Activated CD8-positive, alpha-beta memory T cell treated with anti-CD3 and anti-CD28 coated beads for 36 hours (primary cell): Measurements from ENCODE around the gene TSPAN18. TPM values are rescaled to one million over a fixed set of nuclear protein-coding genes. Genes with fewer than 3 reads are reported as not detected.

Experiments used
- CTCF ChIA-PET: fragments of 350-600 bp; sonication (Branson Sonifier 250); formaldehyde crosslinking; loops from one replicate; lab custom pipeline; 2021; ENCODE audit warnings: antibody characterized with exemption; lab: Charles Lee
- POLR2A ChIA-PET: fragments of 350-600 bp; sonication (Branson Sonifier 250); formaldehyde crosslinking; loops from one replicate; lab custom pipeline; 2021; ENCODE audit warnings: antibody characterized with exemption; lab: Charles Lee
- total RNA-seq, 2 experiments: library from RNA; stranded (reverse); gene quantifications; one replicate each; pipeline ENCODE4 v1.2.3, GENCODE V29; 2021

The TSPAN18 gene
- total RNA-seq, 2 experiments from 2014 or later, result 0.84 to 1.1 TPM

DNA sequence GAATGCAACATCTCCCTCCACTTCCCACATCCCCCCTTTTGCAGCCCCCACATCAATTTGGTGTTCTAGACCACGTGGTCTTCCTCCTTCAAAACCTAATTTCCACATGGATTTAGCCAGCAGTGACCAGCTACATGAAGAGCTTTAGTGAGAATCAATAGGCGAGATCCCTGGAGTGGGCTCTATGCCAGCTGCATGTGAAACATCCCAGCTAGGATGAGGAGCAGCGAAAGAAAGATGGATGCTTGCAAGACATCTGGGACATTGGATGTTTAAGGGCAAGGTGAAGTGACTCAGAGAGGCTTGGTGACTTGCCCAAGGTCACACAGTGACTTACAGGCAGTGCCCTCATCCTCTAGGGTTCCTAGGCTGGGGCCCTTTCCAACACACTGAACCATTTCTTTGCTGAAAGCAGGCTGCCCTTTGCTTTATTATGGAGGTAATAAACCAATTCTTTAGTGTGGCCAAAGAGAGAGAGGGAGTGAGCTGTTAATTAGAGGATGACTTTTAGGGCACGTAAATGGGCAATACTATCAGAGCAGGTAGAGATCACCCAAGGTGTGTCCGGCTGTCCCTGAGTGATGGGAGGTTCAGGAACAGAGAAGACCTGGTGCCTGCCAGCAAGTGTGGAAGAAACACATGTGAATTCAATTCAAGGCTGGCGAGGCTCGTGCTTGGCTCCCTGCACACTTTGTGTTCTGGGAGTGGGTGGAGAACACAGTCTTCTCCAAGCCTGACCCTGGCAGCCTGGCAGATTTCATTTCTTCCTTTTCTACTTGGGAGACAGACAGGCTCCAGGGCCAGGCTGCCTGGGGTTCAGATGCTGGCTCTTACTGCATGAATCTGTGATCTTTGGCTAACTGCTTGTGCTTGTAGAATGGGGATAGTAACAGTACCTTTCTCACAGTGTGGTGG lies 24.0 kb downstream of the TSPAN18 start:
- ChIA-PET CTCF (no interaction called here), POLR2A (no interaction called here)

- POLR2A ChIA-PET, result no interaction called here
- CTCF ChIA-PET, result no interaction called here
Measured at GRCh38 chr11:44752300-44752699, 25.5 kb downstream of the TSPAN18 start.

GRCh38 chr11:44752713-44753112 lies 26.0 kb downstream of the TSPAN18 start:
- POLR2A ChIA-PET, result no interaction called here
- CTCF ChIA-PET, result no interaction called here

DNA sequence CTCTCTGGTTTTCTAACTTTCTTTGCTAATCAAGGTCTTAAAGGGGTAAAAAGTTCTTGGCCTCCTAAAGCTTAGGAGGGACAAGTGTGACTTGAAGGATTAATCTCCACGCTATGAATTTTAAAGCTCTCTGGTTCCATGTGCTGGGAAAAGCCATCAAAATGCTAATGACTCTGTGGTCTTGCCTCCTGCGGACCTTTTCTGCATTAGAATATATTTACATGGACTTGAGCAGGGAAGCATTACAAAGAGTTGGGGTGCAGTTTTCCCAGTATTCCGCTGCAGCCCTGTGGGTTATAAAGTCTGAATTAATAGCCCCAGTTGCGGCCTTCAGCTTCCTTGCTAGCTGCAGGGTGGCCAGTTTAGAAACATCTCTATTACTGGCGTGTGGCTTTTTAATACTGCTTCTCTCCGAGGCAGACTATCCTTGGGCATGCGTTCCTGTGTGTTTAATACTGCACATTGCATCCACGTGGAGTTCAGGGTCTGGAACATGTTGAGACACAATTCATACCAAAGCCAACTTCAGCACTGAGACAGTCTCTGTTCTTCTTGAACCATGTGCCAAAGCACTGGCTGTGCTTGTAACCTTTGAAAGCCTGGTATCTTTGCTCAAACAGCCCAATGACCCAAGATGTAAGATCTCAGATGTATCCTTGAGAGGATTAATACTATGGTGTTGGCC lies 27.3 kb downstream of the TSPAN18 start:
- CTCF ChIA-PET, result interaction anchor here (0.5 kb wide), 1 partner anchor 32 kb away, joined by 3 read pairs; no protein-coding TSS in a partner anchor
- POLR2A ChIA-PET, result no interaction called here

- POLR2A ChIA-PET, result no interaction called here
- CTCF ChIA-PET, result no interaction called here
Measured at GRCh38 chr11:44754876-44755555, 28.3 kb downstream of the TSPAN18 start.

DNA sequence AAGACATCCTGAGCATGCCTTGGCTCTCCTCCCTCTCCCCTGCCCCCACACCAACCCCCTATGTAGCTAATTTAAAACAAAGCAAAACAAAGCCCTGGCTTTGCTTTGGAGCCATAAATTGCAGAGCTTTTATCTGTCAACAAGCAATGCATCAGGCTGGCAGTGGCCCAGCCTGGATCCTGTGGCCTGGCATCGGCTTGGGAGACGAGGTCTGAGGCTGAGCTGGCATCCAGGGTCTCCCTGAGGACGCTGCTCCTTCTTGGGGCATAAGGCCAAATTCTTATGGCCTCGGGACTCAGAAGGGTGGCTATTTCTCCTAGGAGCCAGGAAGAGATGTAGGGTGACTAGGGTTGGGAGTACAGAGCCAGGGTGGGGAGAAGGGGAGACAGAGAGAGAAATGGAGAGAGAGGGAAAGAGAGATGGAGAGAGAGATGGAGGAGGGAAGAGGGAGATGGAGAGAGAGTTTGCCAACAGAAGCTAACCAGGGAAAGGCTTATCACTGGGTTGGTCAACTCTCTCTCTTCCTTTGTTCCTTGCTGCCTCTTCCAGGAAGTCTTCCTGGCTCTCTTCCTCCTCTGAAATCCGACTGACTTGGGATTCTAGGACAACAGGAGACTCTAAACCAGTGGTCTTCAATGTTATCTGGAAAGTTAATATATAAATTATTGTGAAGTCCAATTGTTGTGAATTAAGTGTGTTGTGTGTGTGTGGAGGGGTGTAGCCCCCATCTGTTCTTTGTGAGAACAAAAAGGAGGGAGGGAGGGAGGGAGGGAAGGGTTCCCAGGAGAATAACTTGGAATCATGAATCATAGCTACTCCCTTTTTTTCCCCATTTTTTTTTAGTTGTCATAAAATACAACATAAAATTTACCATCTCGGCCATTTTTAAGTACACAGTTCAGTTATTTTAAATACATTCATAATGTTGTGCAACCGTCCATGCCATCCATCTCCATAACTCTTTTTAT lies 29.1 kb downstream of the TSPAN18 start:
- CTCF ChIA-PET, result no interaction called here

DNA sequence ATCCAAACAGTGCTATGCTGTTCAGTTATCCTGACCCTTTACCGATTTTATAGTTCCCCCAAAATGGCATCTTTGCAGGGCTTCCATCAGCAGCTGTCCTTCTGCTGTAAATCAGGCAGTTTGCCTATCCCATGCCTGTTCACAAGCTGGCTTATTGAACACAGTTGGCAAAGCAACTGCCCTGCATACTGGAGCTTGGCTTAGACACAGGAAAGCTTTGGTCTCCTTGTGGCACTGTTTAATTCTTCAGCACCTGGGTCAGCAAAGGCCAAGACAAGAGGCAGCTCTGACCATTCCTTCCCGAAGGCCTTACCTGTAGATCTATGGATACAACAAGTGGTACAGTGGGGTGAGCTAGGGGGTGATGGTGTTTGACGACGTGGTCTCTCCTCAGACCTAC lies 32.2 kb downstream of the TSPAN18 start:
- CTCF ChIA-PET, result no interaction called here
- POLR2A ChIA-PET, result no interaction called here

More for the DNA sequence above, 29.1 kb downstream of the TSPAN18 start:
- POLR2A ChIA-PET, result no interaction called here

- ChIA-PET POLR2A (no interaction called here), CTCF (no interaction called here)
Measured at GRCh38 chr11:44759743-44760476, 33.1 kb downstream of the TSPAN18 start.

- CTCF ChIA-PET, result interaction anchor here (1.3 to 1.5 kb wide), 2 partner anchors 15 to 16 kb away, joined by 3 read pairs; no protein-coding TSS in a partner anchor
- POLR2A ChIA-PET, result no interaction called here
Measured at GRCh38 chr11:44760477-44760872, 33.7 kb downstream of the TSPAN18 start.

DNA sequence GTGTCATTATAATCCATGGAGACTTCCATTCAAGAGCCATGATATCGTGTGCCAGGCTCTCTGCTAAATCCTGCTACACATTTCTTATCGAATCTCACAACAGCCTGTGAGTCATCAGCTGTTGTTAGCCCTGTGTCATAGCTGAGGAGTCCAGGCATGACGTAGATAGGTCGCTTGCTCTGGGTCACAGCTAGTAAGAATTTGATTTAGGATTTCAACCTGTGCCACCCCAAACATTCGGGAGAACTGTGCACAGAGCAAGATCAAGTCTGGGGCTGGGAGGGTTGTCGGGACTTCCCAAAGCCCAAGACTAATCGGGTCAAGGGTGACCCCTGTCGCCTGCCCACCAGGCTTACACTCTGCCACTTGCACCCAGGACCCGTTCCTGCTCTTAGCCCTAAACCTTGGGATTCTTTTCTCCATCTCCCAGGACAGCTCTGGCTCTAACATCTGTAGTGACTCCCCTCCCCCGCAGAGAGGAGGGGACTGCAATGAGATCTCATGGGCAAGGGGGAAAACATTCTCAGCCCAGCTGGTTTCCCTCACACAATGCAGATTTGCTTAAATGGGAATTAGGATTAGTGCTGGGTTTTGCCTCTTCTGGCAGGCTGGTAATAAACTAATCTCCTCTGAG lies 34.3 kb downstream of the TSPAN18 start:
- ChIA-PET CTCF (interaction anchor here (1.3 to 1.5 kb wide), 2 partner anchors 14 to 16 kb away, joined by 3 read pairs; no protein-coding TSS in a partner anchor), POLR2A (no interaction called here)

DNA sequence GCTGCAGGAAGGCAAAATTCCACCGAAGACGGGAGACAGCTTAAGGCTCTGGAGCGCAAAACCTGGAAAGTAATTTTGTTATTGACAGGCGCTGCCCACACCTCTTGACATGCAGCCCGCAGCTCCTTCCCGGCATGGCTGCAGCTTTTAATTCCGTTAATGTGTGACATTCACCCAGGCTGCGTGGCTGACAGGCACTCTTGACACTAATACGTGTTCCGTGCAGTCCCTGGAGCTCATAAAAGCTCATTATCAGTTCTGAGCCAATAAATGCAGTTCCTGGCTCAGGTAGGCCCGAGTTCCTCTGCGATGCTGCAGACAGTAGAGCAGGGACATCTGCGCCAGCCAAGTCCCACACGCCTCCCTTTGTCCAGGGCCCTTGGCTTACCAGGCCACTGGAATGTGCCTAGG lies 34.8 kb downstream of the TSPAN18 start:
- POLR2A ChIA-PET, result no interaction called here

GRCh38 chr11:44763121-44763820 lies 36.5 kb downstream of the TSPAN18 start:
- ChIA-PET POLR2A (no interaction called here), CTCF (interaction anchor here (0.7 kb wide), 1 partner anchor 26 kb away, joined by 3 read pairs; no protein-coding TSS in a partner anchor)

More for the DNA sequence above, 34.8 kb downstream of the TSPAN18 start:
- CTCF ChIA-PET, result interaction anchor here (1.3 to 1.5 kb wide), 2 partner anchors 14 to 15 kb away, joined by 3 read pairs; no protein-coding TSS in a partner anchor

DNA sequence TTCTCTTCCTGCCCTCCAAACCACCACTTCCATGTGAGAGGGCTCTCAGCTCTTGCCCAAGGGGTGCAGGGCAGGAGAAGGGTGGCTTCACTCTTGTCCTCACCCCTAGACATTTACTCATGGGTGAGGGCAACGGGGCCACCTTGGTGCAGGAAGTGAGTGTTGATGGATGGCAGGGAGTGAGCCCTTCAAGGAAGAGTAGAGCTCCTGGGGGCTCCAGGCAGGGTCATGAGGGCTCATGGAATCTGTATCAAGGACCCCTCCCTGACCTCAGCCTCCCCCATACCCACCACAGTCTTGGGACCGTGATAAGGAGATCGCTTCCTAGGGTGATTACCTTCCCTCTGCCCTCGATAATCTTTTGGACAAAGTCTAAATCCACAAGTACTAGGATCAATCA lies 37.8 kb downstream of the TSPAN18 start:
- CTCF ChIA-PET, result no interaction called here
- POLR2A ChIA-PET, result no interaction called here

DNA sequence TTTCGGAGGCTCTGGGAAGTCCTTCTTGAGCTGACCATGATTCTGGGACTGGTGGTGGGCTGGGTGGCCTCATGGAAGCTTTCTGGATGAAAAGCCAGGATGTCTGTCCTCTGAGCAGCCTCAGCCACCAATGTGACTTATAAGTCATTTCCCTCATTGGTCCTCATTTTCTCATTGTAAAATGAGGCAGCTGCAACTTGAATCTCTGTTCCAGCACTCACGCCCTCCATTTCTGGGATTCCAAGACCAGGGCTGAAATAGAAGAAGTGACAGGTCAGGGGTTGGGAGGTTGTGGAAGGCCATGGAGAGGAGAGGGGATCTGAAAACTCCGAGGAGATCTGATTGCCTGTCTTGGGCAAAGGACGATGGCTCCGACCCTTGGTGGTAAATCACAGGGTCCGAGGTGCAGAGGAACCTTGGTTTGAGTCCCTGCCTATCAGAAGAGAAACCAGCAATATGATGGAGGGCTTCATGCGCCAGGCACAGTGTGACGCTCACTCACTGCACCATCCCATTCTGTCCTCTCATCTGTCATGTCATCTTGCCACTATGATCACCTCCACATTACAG lies 38.3 kb downstream of the TSPAN18 start:
- POLR2A ChIA-PET, result no interaction called here
- CTCF ChIA-PET, result interaction anchor here (1.2 kb wide), 1 partner anchor 12 kb away, joined by 4 read pairs; no protein-coding TSS in a partner anchor

- CTCF ChIA-PET, result interaction anchor here (1.2 kb wide), 1 partner anchor 11 kb away, joined by 4 read pairs; no protein-coding TSS in a partner anchor
- POLR2A ChIA-PET, result no interaction called here
Measured at GRCh38 chr11:44765676-44766075, 38.9 kb downstream of the TSPAN18 start.
